CD4-positive, alpha-beta T cell treated with Interleukin-15 for 1 hour (primary cell): ENCODE measurements around the gene CELF1.
A peak's percentile ranks its signal among the peaks of the same experiment; 100 is the strongest.

Experiments
- DNase-seq: peaks from one replicate; pipeline ENCODE4 v3.0.0-alpha.2; 2020

Gene CELF1

DNA sequence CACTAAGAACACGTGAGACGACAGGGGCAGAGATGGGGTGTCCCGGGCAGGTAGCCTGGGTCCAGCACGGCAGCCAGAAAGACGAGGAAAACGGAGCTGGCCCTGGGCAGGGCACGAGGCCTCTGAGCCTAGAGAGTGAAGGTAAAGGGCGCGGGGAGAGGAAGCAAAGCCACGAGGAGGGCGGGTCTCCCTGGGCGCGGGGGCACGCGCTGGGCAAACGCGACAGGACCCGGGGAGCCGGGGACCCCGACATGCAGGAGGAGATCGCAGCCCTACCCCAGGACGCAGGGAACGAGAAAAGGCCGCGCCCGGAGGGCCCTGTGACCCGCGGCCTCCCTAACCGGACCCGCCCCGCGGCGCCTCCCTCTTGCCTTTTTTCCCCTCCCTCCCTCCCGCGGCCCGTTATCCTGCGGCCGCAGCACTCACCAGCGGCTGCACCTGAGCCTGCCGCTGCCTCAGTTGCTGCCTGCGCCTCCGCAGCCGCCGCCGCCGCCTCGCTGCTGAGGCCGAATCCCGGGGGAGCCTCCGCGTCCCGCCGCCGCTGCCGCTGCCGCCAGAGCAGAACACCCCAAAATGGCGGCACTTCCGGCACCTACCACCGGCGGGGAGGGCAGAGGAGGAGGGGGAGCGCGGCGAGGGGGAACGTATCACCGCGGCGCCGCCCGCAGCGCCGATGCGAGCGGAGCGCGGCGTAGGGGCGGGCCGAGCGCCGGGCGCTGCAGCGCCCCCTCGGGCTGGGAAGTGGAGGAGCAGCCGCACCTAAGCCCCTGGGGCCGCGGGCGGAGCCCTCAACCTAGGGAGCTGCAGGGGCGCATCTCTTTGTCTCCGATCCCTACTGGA lies at the start of gene CELF1:
Gene CELF1, minus strand, starts transcription at position 567 of the 840 bp plus-strand sequence. CDS start 53,609 bp downstream, outside the sequence.
- peak; percentile 91 for DNase-seq

DNA sequence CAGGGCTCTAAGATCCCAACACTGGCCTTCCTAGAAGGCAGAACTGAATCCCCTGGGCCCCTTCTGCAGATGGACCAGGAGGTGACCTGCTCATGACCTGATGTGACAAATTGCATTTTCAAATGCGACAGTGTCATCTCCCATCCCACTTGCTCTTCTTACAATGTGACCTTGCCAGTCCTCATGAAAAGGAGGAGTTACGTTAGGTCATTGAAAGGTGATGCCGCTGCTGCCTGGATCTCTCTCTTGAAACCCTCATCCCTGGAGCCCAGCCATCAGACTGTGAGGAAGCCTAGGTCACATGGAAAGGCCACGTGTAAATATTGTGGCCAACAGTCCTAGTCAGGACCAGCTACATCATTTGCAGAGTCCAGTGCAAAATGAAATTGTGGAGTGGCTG lies 47.0 kb upstream of the CELF1 start:
- DNase-seq: no peak

DNA sequence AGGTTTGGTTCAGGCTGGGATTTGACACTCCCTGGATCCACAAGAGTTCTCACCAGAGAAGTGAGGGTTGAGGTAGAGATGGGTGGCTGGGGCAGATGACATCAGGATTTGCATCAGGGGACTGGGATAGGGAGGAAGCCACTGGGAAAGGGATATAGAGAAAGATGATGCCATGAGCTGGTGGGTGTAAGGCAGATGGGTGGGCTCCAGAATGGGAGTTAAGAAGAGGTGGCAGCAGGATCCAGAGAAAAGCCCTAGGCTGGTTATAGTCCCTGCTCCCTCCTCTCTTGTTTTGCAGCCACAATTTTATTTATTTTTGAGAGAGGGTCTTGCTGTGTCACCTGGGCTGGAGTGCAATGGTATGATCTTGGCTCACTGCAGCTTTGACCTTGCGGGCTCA lies 43.0 kb upstream of the CELF1 start:
- DNase-seq: no peak

DNA sequence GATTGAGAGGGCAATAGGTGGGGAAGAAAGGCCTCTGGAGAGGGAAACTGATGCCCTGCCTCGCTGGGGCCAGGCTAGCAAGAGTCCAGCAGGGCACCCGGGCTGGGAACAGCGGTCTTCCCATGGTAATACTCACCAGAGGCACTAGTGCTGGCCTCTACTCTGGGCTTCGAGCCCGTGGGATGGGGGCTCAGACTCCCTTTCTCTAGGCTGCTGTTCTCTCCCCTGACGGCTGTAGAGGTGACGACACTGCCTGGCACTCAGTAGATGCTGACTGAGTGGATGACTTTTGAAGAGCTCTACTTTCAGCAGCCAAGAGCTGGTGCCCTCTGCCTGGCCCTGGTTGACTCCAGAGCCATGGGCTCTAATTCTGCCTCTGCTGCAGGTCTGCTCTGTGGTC lies 42.1 kb upstream of the CELF1 start:
- DNase-seq: no peak

DNA sequence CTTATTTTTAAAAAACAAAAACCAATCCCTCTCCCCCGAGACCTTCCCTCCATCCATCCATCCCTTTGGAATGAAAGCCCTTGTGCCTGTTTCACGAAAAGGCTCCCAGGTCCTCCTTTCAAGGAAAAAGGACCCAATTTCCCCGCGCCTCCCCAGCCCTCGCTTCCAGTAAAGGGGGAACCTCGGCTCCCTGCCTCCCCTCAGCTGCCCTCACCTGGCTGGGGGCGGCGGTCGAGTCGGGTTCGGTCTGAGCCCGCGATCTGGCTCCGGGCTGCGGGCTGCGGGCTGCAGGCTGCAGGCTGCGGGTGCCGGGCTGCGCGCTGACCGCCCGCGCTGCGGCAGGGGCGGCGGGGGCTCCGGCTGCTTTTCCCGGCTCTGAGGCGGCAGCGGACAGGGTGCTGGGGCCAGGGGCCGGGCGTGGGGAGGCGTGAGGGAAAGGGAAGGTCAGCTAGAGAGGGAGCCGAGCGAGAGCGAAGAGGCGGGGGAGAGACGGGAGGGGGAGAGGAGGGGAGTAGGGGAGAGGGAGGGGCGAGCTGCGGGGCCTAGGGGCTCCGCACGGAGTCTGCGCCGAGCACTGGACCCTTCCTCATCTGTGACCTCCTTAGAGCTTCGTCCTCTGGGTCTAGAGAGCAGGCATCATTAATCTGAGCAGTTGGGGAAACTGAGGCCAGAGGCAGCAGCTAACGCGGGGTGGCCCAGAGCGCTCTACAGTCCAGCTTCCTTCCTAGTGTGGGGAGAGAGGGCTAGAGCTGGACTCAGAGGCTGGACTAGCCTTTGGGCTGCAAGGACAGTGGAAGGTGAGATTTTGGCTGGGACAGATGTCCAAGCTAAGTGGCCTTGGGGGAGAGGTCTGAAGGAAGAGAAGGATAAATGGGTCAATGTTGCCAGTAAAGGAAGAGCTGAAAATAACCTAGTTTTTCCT lies 41.3 kb upstream of the CELF1 start, which contains the start of gene C1QTNF4:
Gene C1QTNF4, minus strand, starts transcription at position 478 of the 922 bp plus-strand sequence. CDS start 3,601 bp downstream, outside the sequence.
- DNase-seq: no peak

DNA sequence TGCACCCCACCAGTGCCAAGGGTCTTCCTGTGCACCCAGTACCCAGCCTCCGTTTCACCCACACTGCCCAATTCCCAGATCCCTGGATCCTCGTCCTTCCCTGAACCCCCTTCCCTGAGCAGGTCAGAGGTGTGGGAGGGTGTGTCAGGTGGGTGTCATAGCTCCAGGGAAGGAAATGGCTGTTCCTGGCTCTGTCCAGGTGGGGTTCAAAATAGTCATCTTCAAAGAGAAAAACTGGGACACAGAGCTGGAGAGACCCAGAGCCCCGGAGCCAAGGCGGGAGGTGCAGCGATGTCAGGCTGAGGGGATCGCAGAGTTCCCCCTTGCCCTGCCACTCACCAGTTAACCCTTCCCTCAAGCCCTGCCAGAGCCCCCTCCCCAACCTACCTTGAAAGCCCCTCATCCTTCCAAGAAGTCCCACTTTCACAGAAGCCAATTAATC lies 40.6 kb upstream of the CELF1 start:
- no peak for DNase-seq

DNA sequence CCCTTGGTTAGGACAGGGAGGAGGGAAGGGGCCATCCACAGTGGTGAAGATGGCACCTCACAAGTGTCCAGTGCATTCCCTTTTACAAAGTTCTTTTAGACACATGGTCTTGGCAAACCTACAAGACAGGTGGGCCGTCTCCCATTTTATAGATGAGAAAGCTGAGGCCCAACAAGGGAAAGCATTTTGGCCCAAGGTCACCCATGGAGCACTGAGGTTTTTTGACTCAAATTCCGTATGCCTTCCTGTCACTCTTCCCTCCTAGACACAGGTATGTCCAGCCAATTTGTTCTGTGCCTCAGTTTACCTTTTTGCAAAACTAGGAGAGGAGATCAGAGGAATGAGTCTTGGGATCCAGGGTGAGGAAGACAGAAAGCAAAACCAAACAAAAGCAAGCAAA lies 40.0 kb upstream of the CELF1 start:
- no peak for DNase-seq

DNA sequence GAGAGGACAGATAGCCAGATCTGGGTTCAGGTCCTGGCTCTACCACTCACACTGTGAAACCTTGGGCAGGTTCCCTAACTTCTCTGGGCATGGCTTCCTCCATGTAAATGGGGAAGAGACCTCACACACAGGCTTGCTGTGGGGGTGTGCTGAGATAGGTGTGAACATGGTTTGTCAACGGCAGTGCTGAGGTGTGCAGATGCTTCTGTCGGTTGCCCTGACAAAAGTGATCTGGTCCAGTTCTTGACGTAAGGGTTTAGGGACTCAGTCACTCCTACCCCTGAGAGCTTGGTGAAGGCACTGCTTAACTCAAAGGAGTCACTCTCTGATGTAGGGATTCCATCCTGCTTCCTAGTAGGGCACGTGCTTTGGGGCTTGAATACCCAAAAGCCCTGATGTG lies 39.3 kb upstream of the CELF1 start:
- no peak for DNase-seq

DNA sequence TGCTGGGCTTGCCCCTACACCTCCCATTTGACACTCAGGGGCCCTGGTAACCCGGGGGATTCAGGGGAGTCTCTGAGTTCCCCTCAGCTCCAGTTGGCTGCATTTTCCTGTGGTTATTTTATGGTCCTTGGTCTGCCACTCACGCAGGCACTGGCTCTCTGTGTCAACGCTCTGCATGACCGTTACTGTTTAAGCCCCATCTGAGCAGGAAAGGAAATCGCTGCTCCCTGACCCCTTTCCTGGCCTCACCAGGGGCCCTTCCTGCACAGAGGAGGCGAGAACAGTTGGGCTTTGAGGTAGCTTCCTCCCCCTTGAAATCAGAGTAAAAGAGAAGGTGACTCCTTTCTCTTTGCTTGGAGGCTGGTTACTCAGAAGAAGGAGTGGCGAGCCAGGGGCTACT lies 38.8 kb upstream of the CELF1 start:
- DNase-seq: no peak

DNA sequence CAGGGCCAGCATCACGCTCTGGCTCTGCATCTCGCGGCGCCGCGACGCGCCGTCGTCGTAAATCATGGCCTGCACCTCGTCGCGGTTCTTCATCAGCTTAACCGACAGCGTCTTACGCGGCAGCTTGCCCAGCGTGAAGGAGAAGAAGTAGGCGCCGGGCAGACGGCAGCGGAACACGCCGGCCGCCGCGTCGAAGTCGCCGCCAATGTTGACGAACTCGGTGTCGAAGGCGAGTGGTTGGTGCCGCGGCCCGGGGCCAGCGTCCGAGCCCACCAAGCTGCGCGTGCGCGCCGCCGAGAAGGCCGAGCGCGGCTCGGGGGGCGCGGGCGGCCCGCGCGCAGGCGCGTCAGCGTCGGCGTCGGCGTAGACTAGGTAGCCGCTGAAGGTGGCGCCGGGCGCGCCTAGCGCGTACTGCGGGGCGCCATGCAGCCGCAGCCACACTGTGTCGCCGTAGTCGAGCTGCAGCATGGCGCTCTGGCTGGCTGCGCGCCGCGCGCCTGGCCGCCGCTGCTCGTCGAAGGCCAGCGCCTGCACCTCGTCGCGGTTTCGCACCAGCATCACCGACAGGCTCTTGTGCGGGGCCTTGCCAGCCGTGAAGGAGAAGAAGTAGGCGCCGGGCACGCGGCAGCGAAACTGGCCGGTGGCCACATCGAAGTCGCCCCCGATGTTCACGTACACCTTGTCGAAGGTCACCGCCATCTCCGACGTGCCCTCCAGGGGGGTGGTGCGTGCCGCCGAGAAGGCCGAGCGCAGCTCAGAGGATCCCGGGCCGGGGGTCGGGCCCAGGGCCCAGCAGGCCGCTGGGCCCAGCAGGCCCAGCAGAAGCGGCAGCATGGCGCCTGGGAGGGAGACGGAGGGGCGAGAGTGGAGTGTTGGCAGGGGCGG lies 37.3 kb upstream of the CELF1 start:
- no peak for DNase-seq

DNA sequence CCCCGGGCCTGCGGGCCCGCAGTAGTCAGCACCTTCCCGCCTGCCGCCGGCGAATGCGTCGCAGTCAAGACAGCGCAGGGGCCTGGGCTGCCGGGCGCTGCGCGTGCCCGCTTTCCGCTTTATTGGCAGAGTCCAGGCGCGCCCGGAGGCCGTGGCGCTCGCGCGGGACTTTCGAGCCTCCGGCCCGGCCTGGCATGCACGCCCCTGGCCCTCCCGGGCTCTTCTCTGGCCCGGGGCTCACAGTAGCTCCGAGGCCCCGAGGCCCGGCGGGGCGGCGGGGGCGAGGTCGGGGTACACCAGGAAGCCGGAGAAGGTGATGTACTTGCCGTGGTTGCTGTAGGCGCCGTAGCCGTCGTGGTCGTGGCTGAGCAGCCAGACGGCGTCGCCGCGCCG lies 36.6 kb upstream of the CELF1 start:
- no peak for DNase-seq

DNA sequence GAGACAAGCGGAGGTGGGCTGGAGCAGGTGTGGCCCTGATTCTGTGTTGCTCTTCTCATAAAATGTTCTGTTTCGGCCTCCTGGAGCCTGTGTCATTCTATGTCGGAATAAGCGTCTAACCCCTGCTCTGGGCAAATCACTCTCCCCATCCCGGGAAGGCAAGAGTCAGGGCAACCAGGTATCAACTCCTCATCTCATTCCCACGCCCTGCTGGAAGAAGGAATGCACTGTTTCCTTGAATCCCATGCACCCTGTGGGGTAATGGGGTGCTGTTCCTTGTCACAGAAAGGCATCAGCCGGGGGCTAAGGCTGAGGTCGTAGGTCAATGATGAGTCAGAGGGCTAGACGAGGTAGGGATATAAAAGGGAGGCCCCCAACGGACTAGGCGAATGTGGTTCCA lies 36.2 kb upstream of the CELF1 start:
- no peak for DNase-seq

DNA sequence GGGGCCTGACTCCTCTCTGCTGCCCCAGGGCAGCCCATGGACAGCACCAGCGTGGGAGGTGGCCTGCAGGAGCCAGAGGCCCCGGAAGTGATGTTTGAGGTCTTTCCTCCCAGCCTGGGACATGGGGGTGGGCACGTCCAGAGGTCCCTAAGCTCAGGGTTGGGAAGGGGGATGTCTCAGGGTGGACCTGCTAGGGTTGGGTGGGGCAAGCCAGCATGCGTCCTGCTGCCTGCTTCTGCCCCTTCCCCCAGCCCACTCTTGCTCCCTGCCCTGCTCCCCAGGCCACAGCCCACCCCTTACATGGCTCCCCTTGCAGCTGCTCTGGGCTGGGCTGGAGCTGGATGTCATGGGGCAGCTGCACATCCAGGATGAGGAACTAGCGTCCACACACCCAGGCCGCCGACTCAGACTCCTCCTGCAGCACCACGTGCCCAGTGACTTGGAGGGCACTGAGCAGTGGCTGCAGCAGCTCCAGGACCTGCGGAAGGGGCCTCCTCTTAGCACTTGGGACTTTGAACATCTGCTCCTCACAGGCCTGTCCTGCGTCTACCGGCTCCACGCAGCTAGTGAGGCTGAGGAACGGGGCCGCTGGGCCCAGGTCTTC lies 34.9 kb upstream of the CELF1 start:
- DNase-seq: peak; percentile 57

DNA sequence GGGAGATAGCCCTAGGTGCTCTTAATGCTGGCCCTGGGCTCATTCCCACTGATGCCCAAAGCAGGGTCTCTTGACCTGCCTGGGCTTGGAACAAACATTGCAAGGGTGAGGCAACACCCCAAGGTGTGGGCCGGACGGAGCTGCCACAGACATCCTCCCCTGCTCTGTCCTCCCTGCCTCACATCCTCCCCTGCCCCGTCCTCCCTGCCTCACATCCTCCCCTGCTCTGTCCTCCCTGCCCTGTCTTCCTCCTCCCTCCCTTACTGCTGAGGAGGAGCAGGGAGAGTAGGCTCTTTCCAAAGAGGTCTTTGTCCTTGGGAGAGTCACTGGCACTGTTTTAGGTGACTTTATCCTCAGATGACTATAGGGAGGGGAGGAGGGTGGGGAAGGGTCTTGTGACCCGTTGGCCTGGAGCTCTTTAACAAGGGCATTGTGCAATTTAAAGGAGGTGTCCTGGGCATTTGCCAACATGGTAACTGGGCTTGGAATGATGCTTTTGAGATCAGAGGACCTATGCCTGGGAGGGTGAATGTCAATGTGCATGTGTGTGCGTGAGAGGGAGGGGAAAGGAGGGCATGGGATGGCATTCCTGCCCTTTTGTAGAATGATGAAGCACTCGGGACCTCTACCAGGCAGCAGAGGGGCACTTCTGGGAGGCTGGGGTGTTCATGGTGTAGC lies 34.2 kb upstream of the CELF1 start:
- no peak for DNase-seq

DNA sequence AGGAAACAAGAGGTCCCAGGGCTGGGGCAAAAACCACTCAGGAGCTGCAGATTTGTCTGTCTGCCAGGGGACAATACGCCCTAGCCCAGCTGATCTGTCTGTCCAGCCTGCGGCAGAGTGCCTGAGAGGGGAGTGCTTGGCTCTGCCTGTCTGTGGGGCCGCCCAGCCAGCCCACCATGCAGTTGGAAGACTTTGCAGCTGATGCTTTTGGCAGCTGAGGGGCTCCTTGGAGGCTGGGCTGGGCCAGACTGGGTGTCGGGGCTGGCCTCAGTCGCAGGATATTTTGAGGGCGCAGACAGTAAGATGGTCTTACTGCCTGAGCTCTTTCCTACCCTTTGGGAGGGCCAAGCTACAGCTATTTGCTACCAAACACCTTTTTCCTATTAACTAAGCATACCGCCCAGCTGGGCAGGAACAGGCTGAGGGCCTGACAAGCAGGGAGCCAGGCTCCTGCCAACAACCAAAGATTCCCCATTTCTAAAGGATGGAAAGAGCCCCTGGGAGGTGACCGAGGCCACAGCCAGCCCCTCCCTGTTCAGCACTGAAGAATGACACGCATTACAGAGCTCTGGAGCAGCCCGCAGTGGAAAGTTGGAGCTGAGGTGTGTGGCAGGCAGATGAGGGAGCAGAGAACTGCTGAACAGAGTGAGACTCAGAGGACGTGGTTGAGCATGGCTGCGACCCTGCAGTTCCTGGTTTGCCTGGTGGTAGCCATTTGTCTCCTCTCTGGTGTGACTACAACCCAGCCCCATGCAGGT lies 33.3 kb upstream of the CELF1 start, which contains the start of gene FAM180B:
Gene FAM180B, plus strand, starts transcription at position 581 of the 758 bp plus-strand sequence. Its CDS starts 91 bp downstream, at position 672.
- DNase-seq: no peak

DNA sequence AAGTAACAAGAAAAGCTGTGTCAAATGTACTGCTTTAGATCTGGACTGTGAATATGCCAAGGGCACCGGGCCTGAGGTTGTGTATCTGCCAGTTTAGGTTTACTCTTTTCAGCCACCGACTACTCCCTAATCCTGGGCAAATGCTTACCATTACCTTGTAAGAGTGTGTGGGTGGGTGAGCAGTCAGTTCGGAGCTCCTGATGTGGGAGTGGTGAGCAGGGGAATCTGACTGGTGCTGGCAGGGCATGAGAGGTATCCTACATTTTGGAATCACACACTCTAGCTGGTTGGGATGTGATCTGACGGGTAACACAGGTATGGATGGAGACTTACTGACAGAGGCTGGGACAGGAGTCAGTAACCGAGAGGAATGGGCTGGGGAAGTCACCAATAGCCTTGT lies 30.9 kb upstream of the CELF1 start:
- DNase-seq: no peak

DNA sequence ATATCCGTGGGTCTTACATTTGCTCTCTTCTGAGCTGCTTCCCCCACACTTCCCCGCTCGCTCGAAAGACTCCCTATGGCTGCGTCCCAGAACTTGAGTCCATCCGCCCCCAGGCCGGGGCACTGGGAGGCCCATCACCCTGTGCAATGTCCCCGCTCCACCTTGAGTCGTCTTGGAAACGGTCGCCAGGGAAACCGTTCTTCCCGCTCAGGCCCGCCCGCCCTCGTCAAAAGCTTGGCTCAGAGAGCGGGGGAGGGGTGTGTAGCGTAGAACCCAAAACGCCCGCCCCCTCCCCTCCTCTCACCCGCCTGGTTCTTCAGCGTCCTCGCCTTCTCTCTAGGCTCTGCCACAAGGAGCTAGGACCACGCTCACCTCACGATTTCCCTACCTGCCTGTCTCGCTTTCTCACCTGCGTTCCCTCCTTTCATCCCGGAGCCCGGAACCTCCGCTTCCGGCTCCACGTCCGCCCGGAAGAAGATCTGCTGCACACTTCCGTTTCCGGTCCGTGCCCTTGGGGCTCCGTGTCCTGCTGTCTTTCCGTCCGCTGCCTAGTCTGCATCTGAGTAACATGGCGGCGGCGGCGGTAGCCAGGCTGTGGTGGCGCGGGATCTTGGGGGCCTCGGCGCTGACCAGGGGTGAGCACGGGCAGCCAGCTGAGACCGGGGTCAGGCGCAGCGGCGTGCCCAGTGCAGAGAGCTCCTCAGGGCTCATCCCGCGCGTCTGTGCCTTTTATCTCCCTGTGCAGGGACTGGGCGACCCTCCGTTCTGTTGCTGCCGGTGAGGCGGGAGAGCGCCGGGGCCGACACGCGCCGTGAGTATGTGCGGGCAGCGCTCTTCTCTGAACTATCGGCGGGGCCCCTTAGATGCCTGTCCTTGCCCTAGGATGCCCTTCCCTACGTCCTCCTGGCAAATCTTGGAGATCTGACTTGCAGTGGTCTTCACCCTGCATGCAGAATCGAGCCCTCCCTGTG lies 25.9 kb upstream of the CELF1 start, which contains the start of the genes KBTBD4 and NDUFS3:
Gene KBTBD4, minus strand, starts transcription at position 447 of the 971 bp plus-strand sequence. Its CDS starts 19 bp downstream, at position 428.
Gene NDUFS3, plus strand, starts transcription at position 551 of the 971 bp plus-strand sequence. Its CDS starts 18 bp downstream, at position 569.
- DNase-seq: peak; percentile 83

DNA sequence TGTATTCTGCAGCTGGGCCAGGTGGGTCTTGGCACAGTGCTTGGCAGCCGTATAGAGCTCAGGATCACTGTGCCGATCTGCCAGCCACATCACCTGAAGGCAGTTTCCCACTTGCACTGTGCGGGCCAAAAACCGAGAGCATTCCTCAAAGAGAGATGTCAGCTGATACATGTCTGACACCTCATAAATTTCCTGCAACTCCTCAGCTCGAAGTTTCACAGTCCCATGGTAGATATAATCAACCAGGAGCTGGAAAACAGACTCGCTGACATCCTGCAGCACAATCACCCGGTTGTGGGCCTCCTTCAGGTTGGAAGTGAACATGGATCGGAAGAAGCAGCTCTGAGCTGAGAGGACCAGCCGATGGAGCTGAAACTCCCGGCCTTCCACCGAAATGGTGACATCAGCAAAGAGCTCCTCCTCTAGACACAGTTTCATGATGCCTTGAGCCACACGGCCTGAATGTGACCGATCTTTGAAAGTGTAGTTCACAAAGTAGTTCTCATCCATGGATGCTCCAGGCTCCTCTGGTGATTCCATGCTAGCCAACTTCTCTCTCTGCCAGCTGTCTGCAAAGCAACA lies 24.6 kb upstream of the CELF1 start:
- no peak for DNase-seq

DNA sequence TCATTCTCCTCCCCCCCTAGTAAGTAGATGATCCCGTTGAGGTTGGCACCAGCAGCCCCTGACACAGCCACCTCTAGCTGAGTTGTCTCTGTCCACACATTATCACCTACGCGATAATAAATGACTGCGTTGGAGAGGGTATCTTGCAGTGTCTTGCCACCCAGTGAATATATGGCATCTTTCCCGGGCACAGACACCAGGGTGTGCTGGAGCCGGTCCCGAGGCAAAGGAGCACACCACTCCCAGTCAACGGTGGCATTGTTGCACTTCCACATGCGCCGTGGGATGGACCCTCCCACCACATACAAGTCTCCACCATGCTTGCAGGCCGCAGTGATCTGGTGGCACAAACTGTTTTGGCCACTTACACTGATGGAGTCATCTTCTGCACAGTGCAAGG lies 20.4 kb upstream of the CELF1 start:
- no peak for DNase-seq
